HCT116 (cell line): ENCODE measurements around the gene CETP.

Experiments used
- EGR1 ChIP-seq: IDR thresholded peaks from 2 replicates; pipeline ENCODE4 v1.6.1; 2012; ENCODE audit warnings: low read depth
- EZH2phosphoT487 ChIP-seq: fragments of 200-600 bp; IDR thresholded peaks from 2 replicates; pipeline ENCODE4 v1.6.1; 2018; ENCODE audit warnings: antibody characterized with exemption, borderline replicate concordance
- POLR2A ChIP-seq: IDR thresholded peaks from 2 replicates; pipeline ENCODE4 v1.7.0; 2011; ENCODE audit warnings: borderline replicate concordance; ENCODE audit not compliant: insufficient read depth, insufficient read length; ENCODE audit errors: extremely low read depth
- TF ChIP-seq, protein P1 (sequence below), 3 experiments: fragments of 200-600 bp in 1 of 3; sonication (generic) in 1 of 3; IDR thresholded peaks in 2 of 3; conservative IDR thresholded peaks in 1 of 3; 2 replicates each; pipeline ENCODE4 v1.5.1; 2012 to 2017; ENCODE audit warnings: low read depth in 2 of 3, low read length in 2 of 3, antibody characterized with exemption in 1 of 3, borderline replicate concordance in 1 of 3, control low read depth in 1 of 3, mild to moderate bottlenecking in 1 of 3, mixed read lengths in 1 of 3, mixed run types in 1 of 3, moderate library complexity in 1 of 3; ENCODE audit not compliant: insufficient read depth in 1 of 3
- TF ChIP-seq, protein P2 (sequence below): IDR thresholded peaks from 2 replicates; pipeline ENCODE4 v1.6.1; 2012

DNA sequence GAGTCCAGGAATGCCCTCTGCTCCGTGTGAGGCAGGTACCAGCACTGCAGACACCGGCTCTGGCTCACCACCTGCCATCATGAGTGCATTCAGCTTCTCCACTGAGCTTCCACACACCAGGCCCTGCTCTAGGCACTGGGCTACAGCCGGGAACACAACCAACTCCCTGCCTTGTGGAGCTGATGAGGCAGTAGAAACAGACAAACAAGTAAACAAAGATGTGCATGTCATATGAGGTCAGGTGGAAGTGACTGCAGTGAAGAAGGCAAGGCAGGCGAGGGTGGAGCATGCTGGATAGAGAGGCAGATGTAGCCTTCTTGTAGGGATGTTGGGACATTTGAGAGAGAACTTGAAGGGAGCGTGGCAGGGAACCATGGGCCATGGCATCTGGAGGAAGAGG is 32.6 kb downstream of the CETP start:
- TF ChIP-seq, protein P1, sequence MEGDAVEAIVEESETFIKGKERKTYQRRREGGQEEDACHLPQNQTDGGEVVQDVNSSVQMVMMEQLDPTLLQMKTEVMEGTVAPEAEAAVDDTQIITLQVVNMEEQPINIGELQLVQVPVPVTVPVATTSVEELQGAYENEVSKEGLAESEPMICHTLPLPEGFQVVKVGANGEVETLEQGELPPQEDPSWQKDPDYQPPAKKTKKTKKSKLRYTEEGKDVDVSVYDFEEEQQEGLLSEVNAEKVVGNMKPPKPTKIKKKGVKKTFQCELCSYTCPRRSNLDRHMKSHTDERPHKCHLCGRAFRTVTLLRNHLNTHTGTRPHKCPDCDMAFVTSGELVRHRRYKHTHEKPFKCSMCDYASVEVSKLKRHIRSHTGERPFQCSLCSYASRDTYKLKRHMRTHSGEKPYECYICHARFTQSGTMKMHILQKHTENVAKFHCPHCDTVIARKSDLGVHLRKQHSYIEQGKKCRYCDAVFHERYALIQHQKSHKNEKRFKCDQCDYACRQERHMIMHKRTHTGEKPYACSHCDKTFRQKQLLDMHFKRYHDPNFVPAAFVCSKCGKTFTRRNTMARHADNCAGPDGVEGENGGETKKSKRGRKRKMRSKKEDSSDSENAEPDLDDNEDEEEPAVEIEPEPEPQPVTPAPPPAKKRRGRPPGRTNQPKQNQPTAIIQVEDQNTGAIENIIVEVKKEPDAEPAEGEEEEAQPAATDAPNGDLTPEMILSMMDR (IDR thresholded peaks at IDR 0.05 in 2 of 3, conservative IDR thresholded peaks at IDR 0.05 in 1 of 3; ENCODE audit: borderline replicate concordance in 1 of 3, insufficient read depth in 1 of 3, low read depth in 2 of 3, low read length in 2 of 3), result no peak
- TF ChIP-seq EZH2phosphoT487 (no peak), EGR1 (no peak), POLR2A (no peak)
- TF ChIP-seq, protein P2, sequence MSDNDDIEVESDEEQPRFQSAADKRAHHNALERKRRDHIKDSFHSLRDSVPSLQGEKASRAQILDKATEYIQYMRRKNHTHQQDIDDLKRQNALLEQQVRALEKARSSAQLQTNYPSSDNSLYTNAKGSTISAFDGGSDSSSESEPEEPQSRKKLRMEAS, result no peak
